Esophagus muscularis mucosa (tissue), 2 donors: ENCODE results near the gene ADAM29.

ENCODE experiments used
- POLR2A ChIP-seq: fragments of 450-650 bp; IDR thresholded peaks from one replicate; pipeline ENCODE4 v1.6.1; 2017; ENCODE audit warnings: antibody characterized with exemption, moderate library complexity, mild to moderate bottlenecking, low read depth
- POLR2AphosphoS5 ChIP-seq, 2 donors: sonication (generic); formaldehyde crosslinking; IDR thresholded peaks; one replicate each; pipeline ENCODE4 v1.6.1; 2017; ENCODE audit warnings: antibody characterized with exemption in 2 of 2

GRCh38 chr4:174912919-174913543 is 5.1 kb upstream of the ADAM29 start:
- no peak for TF ChIP-seq POLR2AphosphoS5 (IDR thresholded peaks at IDR 0.05)
- TF ChIP-seq POLR2A, result no peak
